GM04503 (cell line): ENCODE results near the gene TMCC3.
"Not testable (repeated sequence)": the region's sequence is repeated elsewhere in the genome, so short reads cannot be mapped to it uniquely, and the experiment has no call there.

Experiments used
- DNase-seq: peaks from one replicate; pipeline ENCODE4 v3.0.0-alpha.2; 2012; ENCODE audit warnings: low read depth

The TMCC3 gene

DNA sequence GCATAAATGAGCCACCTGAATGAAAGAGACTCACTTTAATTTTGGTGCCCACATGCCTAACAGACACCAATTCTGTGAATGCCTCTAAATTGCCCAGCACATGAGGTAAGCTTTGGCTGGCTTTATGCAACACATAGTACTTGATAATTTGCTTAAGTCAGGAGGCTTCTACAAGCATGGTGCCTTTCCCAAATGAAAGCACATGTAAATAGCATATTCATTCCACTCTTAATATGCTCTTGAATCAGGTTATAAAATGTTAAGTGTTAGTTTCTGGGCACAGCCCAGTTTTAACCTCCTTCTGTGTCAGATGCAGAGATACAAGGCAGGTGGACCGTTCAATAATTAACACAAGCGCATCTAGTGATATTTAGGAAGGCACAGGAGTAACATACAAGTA is 15.6 kb downstream of the TMCC3 start:
- DNase-seq, result no peak

DNA sequence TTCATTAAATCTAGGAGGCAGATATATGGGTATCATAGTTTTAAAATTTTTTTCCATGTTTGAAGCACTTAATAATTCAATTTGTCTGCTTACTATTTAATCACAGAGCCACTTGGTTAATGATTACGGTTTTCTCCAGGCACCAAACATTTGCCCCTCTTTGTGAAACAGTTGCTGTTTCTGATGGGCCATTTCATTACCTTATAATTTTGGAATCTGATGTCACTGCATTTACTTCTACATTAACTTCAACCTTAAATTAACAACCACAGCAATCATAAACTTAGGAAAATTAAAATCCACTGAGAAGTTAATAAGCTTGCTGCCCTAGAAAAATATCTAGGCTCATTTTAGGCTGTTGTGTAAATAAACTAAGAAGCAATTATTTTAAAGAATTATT is 17.0 kb downstream of the TMCC3 start:
- DNase-seq, result no peak

GRCh38 chr12:94631058-94631457 is 19.3 kb downstream of the TMCC3 start:
- DNase-seq, result no peak

DNA sequence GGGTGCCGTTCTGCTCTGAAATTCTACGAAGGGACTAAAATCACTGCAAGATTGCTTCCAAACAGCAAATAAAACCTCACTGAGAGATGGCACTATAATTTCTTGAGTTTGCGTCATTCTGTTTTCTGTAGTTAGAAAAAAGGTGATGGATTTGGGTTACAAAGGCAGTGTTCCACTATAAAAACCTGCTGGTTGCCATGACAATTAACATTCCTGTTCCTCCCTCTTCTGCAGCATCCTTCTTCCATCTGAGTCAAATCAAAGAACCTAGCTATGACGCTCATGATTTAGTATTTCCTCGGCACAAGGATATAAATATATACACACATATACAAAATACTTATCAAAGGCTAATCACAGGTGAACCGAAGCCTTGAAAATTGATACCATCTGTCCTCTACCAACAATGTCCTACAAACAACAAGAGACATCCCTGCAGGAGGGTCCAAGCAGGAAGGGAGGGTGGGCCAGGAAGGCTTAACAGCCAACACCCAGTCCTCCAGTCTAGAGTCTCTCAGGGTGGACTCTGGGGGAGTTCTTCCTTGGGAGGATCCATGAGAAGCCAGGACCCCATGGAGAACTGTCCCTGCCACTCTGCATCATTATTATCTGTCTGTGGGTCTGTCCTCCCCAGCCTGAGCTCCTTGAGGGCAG is 21.4 kb downstream of the TMCC3 start:
- no peak for DNase-seq

GRCh38 chr12:94628369-94628768 is 22.0 kb downstream of the TMCC3 start:
- no peak for DNase-seq

DNA sequence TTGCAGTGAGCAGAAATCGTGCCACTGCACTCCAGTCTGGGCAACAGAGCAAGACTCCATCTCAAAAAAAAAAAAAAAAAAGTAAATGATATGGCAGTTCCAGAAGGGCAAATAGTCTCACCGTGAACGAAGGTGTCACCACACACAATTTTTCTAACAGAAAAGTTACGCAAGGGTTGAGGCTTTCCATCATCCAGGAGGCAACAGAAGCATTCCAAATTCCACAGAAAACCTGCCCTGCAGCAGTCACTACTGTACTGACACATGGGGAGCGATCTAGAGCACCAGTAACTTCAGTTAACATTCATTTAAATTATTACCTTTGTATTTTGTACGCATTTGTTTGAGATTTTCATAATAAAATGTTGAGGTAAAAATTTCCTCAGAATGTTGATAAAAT is 24.8 kb downstream of the TMCC3 start:
- no peak for DNase-seq

DNA sequence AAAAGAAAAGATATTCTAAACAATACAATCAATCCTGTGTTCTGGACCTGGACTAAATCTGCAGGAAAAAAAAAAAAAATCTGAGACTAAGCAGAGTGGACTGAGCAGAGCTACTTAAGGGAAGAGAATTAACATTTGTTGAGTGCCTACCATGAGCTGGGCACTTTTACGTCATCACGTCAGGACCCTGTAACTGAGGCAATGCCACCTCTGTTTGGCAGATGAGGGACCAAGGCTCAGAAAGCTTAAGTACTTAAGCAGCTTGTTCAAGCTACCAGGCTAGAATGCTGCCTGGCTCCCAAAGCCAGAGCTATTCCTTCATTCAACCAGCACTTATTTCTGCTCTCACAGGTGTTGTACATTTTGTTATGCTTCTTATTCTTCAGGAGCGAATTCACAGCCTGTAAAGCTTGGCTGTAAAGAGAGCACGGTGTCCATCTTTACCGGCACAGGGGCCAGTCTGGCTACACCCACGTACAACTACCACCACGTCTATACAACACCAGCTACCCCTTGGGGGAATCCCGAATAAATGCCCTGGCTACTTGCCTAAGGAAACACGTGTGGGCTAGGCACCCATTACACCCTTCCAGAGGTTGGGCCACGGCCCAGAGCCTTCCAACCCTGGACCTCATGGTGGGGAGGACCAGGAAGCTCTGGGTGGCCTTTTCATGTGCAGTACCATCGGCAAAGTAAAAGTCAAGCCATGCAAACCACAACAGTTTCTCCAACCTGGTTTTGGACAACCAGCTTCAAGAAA is 27.0 kb downstream of the TMCC3 start:
- no peak for DNase-seq

DNA sequence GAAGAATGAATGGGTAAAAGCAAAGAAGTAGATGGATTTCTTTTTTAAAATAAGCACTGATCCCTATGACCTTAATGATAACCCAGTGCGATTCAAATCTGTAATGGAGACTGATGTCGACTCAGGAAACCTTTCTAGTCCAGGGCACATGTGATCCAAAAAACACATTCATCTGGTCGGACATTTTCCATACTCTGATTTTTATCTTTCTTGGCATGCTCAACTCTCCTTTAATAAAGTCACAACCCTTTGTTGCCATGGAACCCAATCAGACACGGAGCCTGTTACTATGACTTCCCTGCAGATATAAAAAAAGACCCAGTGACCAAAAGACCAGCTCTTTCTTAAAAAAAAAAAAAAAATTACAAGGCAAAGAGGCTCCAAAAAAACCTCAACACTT is 27.9 kb downstream of the TMCC3 start:
- no peak for DNase-seq

GRCh38 chr12:94621662-94622359 is 28.5 kb downstream of the TMCC3 start:
- DNase-seq, result no peak

DNA sequence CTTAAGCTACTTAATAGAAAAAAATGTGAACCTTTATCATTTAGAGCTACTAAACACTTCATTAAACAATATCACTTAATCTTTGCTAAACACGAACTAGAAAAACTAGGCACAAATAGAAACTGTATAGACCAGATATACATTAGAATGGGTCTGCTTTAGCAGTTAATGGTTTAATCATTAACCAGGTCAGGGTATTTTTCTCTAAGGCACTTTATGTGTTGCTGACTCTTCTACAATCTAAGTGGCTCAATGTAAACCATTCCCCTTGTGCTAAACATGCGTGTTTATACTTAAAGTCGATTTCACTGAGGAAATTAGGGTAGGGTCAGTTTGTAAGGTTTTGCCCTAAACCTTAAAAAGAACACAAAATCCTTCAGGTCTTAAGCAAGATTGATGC is 29.7 kb downstream of the TMCC3 start:
- no peak for DNase-seq

DNA sequence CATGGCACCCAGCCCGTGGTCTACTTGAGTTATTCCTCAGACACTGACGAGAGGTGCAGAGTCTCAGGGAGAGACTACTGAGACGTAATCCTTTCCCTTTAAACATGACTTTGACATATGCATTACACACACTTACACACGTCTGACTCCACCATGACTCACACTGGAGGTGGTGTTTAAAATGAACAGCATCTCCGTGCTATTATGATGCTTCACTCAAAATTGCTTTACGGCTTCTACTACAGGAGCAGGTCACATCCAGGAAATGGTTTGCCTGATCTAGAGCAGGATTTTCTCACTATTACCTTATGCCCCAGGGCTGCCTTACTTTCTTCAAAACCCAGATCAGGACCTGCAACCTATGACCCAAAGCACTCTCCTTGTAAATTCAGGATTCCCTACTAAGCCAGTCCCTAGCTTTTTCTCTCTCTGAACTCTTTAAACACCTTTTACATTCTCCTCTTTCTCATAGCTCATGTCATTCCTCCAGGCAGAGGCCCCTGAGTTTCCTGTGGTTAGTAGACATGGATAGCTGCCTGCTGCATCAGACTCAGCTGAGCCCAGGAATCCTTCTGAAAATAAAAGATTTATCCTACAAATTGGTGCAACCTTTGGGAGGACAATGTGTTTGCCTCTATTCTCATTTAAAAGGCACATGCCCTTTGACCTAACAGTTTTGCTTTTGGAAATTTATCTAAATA is 31.2 kb downstream of the TMCC3 start:
- peak; percentile 11 for DNase-seq

- DNase-seq, result no peak
These were observed 33.3 kb downstream of the TMCC3 start for GRCh38 chr12:94617101-94617500.

DNA sequence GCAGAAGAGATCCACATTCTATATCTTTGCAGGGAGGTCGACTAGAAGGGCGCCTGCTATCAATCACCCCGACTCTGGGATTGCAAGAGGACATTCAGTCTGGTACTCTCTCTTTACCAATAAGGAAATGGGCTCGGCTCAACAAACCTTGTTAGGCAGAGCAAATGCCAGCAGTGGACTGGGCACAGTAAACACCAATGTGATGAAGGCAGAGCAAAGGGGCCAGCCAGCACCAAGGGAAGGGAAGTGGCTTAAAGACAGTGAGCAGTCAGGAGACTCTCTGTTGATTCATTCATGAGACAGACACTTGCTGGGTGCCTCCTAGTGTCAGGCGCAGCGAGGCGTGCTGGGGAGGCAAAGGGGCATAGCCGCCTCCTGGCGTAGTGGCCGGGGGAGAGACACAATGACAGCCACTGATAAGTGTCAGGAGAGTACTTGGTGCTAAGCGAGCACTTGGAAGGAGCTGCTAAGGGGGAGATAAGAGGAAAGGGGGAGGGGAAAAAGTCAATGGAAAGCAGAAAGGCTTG is 34.1 kb downstream of the TMCC3 start:
- DNase-seq, result no peak

DNA sequence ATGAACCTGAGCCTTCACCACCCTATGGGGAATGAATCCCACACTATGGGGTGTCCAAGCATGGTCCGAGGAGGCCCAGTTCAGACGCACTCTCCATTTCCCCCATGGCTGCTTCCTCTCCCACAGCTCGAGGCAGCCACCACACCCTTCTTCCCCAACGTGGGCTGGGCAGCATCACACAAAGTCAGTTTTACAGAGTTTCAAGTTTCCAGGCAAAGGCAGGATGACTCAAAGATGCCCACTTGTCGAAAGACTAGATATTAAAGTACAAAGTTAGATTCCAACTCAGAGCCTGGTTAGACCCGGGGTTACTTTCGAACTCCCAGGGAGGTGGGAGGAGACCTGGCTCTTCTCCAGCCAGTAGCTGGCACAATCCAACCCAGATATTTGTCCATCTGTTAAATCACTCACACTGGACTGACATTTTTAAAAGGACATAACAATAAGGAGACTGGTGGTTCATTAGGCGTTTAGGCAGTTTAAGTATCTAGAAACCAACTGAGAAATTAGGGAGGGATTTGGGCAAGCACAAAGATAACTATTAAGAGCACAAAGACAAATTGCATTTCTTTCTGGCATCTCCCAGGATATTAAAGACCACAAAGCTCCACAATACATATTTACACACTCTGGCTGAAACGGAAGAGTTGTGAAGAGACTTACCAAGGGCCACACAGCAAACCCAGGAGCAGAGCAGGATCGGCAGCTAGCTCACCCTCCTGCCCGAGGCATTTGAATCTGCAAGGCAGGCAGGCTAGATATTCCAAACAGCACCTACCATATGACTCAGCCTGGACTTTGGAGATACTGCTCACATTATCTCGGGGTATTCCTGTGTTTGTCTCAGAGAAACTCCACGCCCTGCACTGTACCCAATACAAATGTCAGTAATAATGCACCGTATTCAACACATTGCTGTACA is 34.8 kb downstream of the TMCC3 start:
- DNase-seq, result no peak

GRCh38 chr12:94614288-94614721 is 36.1 kb downstream of the TMCC3 start:
- no peak for DNase-seq

DNA sequence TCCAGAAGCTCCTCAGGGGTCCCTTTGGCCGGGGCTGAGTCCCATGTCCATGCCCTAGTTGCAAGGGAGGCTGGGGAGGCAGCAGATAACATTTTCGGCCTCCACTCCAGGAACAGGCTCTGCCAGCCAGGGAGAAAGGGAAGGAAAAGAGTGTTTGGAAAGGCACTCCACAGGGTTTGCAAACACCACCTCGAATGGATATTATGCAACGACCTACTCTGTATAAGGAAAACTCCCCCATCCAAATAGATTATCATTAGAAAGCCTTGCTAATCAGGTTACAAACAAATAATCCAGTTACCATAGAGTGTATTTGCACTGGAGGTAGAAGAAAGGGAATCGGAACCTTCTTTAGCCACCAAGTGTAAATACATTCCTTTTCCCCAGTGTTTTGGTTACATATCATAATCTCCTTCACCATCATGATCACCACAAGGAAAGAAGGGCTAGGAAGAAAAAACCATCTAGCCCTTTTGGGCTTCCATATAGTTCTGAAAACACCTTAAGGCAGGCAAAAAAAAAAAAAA is 40.4 kb downstream of the TMCC3 start:
- no peak for DNase-seq

DNA sequence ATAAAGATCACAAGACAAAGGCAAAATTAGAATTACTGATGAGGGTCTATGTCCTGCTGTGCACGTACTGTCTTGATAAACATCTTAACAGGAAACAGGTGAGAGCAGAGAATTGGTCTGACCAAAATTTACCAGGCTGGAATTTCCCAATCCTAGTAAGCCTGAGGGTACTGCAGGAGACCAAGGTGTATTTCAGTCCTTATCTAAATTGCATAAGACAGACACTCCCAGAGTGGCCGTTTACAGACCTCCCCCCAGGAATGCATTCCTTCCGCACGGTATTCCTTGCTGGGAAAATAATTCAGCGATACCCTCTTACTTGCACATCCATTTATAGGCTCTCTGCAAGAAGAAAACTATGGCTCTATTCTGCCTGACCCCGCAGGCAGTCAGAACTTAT is 43.5 kb downstream of the TMCC3 start:
- not testable (repeated sequence) for DNase-seq

- no peak for DNase-seq
These were observed 46.0 kb downstream of the TMCC3 start for GRCh38 chr12:94604366-94604698.

DNA sequence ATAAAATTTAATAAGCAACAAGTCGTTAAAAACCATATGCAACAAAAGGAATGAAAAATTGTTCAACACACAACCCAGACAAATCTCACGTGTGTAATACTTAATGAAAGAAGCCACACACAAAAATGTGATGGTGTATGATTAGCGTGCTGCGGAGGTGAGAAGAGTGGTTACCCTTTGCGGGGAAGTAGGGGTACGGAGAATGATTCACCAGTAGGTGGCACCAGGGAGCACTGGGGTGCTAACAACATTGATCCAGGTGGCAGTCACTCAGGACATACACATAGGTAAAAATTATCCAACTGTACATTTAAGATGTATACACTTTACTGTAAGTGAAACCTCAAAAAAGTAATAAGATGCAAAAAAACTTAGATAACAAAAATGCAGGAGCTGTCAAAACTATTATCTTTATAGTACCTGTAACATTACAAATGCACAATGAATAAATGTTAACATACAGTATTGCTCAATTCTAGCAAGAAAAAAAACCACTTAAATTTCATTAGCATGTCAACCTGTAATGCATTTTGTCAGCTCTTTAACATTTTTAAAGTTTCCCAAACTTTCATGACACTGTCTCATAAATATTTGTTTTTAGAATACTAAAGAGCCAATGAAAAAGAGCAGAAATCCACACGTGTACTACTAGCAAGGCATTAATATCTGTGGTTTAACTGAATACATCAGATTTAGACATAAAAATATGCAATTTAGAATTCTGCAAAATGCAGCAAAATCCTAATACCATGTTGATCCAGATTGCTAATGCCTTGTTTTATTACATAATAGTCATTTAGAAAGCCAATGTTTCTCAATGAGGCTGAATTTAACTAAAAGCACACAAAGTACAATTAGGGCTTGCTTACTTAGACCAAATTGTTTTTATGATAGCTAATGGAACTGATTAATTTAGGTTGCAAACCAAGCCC is 46.7 kb downstream of the TMCC3 start:
- DNase-seq, result no peak

DNA sequence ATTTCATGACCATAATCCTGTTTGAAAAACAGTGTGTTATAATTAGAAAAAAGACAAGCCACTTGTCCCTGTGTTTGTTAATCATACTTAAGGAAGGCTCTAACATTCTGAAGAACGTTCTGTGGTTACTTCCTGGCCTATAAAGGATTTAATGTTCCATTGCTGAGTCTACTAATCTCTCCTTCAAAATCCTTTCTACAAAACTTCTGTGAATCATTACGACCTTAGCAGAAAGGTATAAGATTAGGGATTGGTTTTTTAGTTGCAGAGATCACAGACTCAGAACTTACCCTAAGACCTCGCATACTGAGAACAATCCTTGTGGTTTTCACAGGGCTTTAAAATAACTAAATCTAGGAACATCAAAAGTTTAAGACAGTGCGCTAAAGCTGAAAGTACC is 48.3 kb downstream of the TMCC3 start:
- DNase-seq, result no peak
